NCI-H2227 treated with DMSO at 0.1 percent for 48 hours (cell line): ENCODE data around the gene PITRM1.
A peak's percentile ranks its signal among the peaks of the same experiment; 100 is the strongest.
"Not testable (repeated sequence)": the region's sequence is repeated elsewhere in the genome, so short reads cannot be mapped to it uniquely, and the experiment has no call there.

Experiments
- DNase-seq: peaks from one replicate; lab custom pipeline; 2025; lab: John Stamatoyannopoulos, UW

The PITRM1 gene

DNA sequence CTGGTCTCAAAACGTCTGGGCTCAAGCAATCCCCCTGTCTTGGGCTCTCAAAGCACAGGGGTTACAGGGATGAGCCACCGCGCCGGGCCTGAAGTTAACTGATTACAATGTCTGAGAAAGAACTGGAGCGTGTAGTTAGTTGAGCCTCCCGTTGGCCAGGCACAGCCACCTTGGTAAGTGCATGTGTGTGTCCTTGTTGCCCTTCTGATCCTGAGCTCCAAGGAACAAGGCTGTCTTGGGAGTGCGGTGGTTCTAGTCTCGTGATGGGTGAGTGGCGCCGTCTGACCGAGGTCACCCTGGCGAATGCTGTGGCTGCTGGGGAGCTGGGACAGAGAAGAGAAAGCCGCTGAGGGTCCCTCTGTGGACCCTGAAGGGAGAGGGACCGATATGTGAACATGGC lies 50.5 kb downstream of the PITRM1 start:
- DNase-seq = no peak

DNA sequence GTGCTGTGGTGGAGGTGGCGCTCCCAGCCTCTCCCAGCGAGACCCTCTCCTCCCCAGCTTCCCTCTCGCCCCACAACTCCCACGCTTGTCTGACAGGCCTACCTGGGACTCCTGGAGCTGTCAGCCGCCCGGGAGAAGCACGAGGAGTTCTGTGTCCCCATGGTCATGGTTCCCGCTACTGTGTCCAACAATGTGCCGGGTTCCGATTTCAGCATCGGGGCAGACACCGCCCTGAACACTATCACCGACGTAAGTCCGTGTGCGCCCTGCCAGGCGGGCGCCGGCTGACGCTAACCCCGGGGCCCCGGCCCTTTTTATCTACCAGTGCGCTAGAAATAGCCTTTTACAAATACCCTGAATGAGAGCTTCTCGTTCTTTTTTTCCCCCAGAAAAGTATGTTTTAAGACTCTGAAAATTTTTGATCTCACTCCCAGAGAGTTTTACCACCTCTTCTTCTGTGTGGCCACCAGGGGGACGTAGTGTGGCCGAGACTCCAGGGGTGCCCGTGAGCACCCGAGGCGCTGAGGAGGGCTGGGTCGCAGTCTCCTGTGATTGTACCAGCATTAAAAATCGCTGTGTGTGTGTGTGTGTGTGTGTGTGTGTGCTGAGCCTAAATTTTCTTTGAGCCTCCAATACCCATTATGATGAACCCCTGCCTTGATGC lies 52.7 kb downstream of the PITRM1 start:
- DNase-seq = peak; percentile 1

DNA sequence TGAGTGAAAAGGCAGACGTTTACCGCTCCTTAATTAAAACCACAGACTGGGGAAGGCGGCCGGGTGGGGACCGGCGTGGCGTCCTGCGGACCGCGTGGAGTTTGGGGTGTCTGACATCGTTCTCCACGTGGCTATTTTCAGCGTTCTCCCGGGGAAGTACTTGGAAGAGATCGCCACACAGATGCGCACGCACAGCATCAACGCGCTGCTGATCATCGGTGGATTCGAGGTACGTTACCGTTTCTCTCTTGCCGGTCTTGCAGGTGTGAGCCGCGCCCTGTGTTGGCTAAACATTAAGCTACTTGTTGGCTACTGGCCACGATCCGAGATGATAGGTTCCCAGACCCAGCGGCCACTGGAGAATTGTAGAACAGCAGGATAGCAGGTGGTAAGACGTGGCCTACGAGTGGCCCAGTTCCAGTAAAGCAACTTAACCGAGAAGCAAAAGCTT lies 53.9 kb downstream of the PITRM1 start:
- no peak for DNase-seq

DNA sequence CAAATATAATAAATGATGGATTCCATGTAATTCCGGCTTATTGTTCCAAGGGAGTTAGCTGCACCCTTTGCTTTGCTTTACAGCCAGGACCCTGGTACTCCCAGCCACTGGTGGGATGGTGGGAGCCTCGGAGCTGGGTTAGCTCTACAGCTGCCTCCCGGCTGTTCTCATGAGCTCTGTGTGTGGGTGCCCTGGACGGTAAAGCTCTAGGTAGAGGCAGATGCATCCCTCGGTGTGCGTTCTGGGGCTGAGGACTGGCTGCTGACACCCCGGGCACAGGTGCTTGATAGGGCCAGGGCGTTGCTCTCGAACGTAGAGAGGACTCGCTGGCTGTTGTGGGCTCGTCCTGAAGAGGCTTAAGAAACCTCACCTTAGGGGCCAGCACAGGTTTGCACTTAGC lies 55.1 kb downstream of the PITRM1 start:
- no peak for DNase-seq

DNA sequence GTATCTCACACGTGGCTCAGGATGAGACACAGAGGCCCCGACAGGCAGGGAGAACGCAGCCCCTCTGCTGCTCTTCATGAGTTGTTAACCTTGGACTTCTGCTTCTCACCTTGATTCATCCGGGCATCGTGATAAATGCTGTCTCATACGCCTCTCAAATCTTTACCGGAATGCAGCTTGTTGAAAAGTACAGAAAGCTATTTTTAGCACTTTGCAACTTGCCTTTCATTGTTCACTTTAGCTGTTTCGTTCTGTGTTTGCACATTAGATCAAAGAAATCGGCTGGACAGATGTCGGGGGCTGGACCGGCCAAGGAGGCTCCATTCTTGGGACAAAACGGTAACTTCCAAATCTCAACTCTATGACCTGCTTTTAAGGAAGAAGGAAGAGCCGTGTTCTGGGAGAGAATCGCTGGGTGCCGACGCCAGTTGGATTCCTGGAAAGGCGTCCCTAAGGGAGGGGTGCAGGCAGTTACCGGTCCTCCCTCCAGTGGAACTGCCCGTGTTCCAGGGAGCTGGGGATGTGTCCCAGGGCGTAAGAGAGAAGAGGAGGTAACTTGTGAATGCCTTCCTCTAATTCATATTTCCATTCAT lies 56.0 kb downstream of the PITRM1 start:
- no peak for DNase-seq

DNA sequence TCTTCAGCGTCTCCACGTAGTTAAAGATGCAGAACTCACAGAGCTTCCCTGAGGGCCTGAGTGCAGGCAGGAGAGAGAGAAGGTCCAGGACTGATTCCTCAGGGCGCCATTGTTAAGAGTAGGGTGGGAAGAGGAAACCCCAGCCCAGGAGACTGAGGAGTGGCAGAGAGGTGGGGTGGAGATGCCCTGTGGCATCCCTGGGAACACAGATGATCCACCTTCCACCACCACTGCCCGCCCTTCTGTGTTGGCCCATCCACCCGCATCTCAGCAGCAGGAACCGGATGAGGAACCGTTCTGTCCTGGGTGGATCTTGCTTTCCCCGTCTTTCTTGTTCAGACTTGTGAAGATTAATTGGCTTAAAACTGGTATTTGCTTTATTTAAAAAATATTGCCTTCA lies 56.9 kb downstream of the PITRM1 start:
- no peak for DNase-seq

DNA sequence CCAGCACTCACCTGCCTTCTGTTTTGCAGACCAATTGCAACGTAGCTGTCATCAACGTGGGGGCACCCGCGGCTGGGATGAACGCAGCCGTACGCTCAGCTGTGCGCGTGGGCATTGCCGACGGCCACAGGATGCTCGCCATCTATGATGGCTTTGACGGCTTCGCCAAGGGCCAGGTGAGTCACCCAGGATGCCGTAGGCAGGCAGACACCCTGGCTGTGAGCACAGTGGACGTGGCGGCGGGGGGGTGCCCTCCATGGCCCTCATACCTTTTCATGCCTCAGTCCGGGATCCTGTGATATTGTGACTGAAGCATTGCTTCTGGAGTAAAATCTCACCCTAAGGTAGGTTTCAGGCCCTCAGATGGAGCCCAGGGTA lies 59.2 kb downstream of the PITRM1 start:
- DNase-seq = no peak

DNA sequence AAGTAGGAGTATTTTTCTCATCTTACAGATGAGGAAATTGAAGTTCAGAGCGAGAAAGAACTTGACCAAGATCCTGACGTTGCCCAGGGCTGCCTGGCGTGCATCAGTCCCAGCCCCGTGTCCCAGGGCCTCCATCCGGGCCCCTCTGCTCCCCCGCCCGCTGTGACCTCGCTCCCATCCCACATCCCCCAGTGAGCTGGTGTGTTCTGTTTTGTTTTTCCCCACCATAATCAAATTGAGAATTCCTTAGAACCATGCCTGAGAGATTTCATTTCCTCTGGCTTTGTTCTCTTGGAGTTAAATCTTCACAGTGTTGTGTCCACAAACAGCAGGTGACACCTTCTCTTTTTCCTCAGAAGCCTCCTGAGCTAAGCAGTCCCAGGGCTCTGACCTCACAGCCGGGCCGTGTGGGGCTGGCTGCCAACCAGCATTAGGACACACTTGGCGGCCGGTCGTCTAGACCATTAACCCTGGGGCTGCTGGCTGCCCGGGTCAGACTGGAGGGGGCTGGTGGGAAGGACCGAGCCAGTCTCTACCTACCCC lies 60.9 kb downstream of the PITRM1 start:
- DNase-seq = no peak

DNA sequence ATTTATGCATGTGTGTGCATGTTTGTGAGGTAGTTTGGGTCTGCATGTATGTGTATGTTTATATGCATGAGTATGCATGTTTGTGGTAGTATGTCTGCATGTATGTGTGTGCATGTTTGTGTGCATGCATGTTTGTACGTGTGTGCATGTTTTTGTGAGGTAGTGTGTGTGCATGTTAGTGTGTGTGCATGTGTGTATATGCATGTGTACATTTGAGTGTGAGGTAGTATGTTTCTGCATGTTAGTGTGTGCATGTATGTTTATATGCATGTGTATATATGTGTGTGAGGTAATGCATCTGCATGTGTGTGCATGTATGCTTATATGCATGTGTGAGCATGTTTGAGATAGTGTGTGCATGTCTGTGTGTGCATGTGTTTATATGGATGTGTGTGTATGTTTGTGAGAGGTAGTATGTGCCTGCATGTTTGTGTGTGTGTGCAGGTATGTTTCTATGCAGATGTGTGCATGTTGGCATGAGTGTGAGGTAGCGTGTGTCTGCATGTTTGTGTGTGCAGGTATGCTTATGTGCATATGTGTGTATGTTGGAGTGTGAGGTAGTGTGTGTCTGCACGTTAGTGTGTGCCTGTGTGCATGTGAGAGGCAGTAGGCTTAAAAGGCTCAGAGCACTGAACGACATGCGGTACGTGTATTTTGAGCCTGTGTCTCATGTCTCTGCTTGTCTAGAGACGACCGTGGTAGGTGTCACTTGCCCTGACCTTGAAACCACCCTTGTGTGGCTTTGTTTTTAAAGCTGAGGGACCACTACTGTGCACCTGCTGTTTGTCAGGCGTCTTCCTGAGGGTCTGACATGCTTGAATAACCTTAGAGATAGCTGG lies 61.6 kb downstream of the PITRM1 start:
- DNase-seq = no peak

DNA sequence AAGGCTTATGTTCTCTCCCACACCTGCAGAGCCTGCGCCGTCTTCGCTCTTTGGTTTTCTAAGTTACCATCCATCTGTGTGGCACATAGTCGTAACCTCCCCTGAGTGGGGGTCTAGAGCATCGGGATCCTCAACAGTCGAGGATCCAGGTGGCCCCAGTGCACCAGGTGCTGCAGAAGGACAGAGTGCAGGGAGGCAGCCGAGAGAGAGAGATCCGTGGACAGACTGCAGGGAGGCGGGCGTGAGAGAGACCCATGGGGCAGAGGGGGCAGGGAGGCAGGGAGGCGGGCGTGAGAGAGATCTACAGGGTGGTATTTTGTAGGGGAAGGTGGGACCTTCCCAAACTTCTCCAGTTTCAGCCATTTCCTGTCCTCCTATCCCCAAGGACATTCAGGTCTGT lies 62.9 kb downstream of the PITRM1 start:
- no peak for DNase-seq

DNA sequence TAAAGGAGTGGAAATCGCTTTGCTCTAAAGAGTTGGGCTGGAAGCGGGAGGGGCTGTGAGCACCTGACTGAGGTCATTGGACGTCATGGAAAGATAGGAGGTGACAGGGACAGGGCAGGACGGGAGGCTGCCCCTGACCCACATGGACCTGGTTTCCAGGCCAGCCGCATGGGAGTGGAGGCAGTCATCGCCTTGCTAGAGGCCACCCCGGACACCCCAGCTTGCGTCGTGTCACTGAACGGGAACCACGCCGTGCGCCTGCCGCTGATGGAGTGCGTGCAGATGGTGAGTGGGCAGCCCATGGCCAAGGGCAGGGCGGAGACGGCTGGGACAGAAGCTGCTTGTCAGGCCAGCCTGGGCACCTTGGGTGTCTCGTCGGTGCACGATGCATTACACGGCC lies 63.4 kb downstream of the PITRM1 start:
- no peak for DNase-seq

DNA sequence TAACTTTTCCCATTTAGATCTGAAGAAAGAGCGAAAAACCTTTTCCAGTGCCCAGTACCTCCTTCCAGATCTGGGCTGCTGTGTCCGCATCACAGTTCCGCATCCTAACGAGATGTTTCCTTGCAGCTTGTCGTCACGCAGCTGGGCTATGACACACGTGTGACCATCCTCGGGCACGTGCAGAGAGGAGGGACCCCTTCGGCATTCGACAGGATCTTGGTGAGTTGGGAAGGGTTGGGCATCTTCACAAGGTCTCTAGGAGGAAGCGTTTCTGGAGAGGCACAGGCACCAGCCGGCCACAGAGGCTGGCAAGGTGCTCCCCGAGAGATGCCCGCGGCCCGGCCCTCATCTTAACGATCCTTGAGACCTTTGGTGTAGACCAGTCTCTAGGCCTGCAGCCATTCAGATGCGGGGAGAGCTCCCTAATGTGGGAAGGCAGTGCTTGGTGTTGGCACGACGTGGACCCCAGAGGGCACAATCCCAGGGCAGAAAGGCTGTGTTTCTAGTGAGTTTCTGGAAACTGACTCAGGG lies 63.9 kb downstream of the PITRM1 start:
- DNase-seq = no peak

DNA sequence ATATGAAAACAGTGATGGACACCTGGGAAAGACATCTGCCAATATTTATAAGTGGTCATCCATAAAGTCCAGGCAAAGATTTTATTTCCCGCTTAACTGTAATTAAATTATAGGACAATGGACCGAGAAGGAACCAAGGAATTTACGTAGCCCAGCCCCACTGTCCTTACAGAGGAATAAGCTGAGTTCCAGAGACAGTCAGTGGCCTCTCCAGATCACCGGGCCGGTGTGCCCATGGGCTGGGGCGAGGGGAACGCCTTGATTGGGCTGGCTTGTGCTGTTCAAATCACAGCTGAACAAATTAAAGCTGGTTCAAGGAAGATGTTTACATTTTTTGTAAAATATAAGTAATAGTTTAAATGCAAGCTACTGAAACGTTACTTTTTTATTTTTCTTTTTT lies 64.5 kb downstream of the PITRM1 start:
- DNase-seq = no peak

DNA sequence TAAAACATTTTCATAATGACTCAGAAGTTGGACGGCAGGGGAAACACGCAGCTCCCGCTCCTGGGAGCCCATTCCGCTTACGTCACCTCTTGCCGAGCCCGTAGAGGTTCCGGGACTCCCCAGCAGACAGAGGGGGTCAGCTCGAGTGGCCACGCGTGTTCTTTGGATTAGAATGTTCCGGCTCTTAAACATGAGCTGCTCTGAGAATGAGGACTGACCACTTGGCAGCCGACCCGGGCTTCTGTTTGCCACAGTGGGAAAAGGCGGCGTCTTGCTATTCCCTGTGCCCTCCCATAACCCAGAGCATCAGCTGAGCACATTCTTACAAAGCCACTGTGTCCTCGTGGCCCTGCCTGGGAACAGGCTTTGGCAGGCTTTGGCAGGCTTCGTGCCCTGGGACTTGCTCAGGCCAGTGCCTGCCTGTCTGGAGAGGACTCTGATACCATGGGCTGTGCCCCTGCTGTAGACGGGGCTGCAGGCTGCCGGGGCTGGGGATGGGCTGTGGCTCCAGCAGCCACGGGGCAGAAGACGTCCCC lies 65.1 kb downstream of the PITRM1 start:
- no peak for DNase-seq

DNA sequence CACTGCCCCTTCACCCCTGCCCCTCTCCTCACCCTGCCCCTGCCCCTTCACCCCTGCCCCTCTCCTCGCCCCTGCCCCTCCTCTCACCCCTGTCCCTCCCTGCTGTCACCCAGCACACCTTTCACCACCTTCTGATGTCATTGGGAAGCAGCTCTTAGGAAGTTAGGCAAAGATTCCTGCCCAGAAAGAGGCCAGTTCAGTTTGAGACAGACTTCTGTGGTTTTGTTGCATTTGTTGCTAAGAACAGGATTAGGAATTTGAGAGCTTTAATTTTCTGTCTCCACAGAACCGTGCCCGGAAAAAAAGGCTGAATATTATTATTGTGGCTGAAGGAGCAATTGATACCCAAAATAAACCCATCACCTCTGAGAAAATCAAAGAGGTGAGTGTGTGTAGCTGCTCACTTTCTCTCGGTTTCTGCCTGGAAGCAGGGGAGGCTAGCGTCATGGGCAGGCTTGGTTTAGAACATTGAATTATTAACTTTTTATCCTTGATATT lies 65.6 kb downstream of the PITRM1 start:
- DNase-seq = no peak

DNA sequence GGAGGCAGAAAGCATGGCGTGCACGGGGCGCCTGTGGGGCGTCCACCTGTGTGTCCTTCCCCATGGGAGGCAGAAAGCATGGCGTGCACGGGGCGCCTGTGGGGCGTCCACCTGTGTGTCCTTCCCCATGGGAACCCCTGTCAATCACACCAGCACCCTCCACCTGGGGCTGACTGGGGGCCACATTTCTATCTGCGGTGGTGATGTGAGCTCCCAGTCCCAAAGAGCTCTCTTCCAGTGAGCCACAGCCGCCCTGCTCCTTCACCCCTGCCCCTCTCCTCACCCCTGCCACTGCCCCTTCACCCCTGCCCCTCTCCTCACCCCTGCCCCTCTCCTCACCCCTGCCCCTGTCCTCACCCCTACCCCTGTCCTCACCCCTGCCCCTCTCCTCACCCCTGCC lies 66.3 kb downstream of the PITRM1 start:
- DNase-seq = not testable (repeated sequence)

DNA sequence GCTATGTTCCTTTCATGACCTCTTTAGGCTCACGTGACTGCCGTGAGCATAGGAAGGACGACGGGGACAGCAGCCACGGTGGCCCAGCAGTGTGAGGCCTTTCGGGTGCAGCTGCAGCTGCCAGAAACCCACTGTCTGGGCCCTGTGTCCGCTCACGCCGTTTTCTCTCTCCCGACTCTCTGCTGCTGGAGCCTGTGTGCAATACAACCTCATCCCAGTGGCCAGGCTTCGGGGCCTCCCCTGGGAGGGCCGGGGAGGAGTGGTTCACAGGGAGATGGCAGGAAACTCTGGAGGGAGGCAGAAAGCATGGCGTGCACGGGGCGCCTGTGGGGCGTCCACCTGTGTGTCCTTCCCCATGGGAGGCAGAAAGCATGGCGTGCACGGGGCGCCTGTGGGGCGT lies 66.7 kb downstream of the PITRM1 start:
- no peak for DNase-seq

DNA sequence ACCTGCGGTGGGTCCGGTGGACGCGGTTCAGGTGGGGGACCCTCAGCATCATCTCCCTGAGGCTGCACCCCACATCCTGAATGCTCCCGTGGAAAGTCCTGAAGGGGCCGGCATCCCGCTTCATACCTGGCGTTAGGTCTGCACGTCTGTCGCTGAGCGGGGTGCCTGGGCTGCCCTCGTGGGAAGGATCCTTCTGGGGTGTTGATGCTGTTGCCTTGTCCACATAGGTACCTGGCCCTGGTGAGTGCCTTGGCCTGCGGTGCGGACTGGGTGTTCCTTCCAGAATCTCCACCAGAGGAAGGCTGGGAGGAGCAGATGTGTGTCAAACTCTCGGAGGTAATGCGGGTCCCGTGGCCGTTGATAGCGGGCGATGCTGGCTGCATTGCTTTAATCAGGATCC lies 67.4 kb downstream of the PITRM1 start:
- DNase-seq = no peak

DNA sequence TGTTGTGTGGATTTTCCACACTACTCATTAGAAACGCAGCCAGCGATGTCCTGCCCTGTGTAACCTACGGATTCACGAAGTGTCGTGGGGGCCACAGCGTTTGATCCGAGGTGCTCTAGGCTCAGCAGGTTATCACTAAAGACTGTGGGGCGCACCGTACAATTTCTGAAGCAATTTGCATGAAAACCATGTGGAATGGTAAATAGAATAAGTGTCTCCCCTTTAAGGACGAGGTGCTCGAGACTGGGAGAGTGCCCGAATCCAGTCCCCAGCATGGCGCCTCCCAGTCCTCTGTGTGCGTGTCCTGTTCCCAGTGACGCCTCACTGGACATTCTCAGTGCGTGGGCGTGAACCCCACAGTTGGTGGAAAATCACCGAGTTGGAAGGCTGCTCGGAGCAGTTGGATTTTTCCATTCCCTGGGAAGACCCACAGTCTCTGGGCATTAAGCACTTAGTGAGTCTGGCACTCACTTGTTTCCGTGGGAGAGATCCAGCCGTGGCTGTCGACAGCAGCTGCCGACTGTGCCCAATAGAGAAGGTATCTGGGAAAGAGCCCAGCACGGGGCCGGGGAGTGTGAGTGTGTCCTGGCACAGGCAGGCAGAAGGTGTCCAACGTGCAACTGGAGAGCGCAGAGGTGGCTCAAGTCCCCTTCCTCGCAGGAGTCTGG lies 68.2 kb downstream of the PITRM1 start:
- no peak for DNase-seq

DNA sequence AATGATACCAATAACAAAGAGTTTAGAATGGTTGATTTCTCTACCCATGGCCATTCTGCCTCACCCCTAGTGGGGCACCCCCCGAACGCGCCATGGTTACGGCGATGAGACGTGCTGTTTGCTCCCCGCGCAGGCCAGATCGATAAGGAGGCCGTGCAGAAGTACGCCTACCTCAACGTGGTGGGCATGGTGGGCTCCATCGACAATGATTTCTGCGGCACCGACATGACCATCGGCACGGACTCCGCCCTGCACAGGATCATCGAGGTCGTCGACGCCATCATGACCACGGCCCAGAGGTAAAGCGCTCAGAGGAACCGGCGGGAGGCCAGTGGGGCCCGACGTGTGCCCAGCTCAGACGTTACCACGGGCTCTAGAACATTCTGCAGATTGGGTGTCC lies 68.9 kb downstream of the PITRM1 start:
- no peak for DNase-seq

DNA sequence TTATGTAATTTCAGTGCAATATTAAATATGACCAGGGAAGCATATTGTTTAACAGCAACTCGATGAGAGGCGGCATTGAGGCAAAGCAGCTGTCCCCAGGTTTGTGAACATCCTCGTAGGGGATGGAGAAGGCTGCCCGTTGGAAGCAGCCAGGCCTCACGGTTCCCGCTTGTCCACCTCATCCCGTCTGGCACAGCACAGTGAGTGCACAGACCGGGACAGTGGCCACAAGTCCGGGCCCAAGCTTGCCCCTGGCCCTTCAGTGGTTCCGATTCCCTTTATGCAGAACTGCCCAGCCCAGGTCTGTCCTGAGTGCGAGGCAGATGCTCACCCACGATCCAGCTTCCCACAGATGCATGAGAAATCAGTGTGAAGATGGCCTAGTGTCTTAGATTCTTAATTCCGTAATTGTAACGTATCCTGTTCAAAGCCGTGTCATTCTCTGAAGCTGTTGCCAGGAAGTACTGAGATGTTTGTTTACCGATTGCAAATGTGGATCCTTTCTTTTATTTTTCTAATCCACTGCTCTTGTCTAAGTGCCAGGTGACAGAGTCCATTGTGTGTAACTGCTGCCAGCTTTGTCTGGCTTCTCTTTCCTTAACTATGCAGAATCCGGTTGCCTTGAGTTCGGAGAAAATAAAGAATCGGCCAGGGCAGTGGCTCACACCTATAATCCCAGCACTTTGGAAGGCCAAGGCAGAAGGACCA lies 69.7 kb downstream of the PITRM1 start:
- no peak for DNase-seq
